Progenitor cell of endocrine pancreas (in vitro differentiated cells): ENCODE results near the gene CPB2. TPM values are rescaled to one million over a fixed set of nuclear protein-coding genes. Genes with fewer than 3 reads are reported as not detected.

Experiments used
- DNase-seq: peaks from one replicate; pipeline ENCODE4 v3.0.0; 2021; ENCODE audit warnings: low spot score; ENCODE audit not compliant: unreplicated experiment
- H3K27ac Mint-ChIP-seq: 2 replicates; pipeline ENCODE4 v1.8.0; 2021; ENCODE audit warnings: mild to moderate bottlenecking, moderate library complexity, mixed read lengths
- H3K27me3 Mint-ChIP-seq: 2 replicates; pipeline ENCODE4 v1.8.0; 2021; ENCODE audit warnings: mixed read lengths
- H3K36me3 Mint-ChIP-seq: 2 replicates; pipeline ENCODE4 v1.8.0; 2022; ENCODE audit warnings: mixed read lengths; ENCODE audit not compliant: insufficient read depth
- H3K4me1 Mint-ChIP-seq: 2 replicates; pipeline ENCODE4 v1.8.0; 2021; ENCODE audit warnings: low read depth, mixed read lengths
- H3K4me3 Mint-ChIP-seq: 2 replicates; pipeline ENCODE4 v1.8.0; 2021; ENCODE audit warnings: low read depth, mild to moderate bottlenecking, moderate library complexity, mixed read lengths
- H3K9me3 Mint-ChIP-seq: 2 replicates; pipeline ENCODE4 v1.8.0; 2021; ENCODE audit warnings: low read depth, mixed read lengths
- CTCF ChIP-seq: fragments of 200-600 bp; sonication (generic); IDR thresholded peaks from one replicate; pipeline ENCODE4 v1.5.0; 2021; ENCODE audit warnings: antibody characterized with exemption, mild to moderate bottlenecking; ENCODE audit not compliant: unreplicated experiment
- total RNA-seq: library from RNA; stranded (reverse); gene quantifications from 2 replicates; pipeline ENCODE4 v1.2.1, GENCODE V29; 2021

Gene CPB2
- total RNA-seq, 1 donor from 2014 or later: not detected

- Mint-ChIP-seq H3K4me1 (peaks cover 61% of the 10 kb centered on the region), H3K27ac (no peak overlapping the region), H3K9me3 (peaks cover 7% of the 10 kb centered on the region), H3K27me3 (no peaks in the 10 kb centered on the region), H3K36me3 (no peaks in the 10 kb centered on the region), H3K4me3 (no peak overlapping the region)
- no peak for DNase-seq
- TF ChIP-seq CTCF: no peak
Observed at GRCh38 chr13:46140044-46140443, 35.2 kb upstream of the CPB2 start.

DNA sequence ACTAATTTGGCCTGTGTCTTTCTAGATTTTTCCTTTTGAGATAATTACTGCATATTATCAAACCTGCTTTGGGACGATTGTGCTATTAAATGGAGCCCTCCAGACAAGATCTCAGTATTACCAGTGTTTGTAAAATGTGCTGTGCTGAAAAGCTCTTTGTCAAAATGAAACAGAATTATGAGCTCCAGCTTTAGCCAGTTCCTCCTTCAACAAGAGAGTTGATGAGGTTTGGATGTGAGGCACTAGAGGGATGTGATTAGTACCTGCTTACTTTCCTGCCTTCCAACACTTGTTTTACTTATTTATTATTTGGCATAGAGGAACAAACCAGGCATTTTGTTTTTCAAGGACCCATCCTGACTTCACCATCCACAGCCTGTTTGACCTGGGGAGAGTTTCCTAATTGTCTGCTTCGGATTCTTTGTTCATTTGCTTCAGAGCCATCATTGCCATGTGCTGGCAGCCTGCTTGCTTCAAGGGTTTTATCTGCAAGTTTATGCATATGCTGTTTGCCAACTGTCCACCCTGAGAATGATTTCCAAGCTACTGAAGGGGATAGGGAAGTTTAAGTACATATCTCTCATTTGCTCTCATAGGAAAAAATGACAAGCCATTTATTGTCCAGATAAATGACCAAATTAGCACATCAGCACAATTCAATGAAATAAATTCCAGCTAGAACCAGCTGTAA lies 32.9 kb upstream of the CPB2 start:
- DNase-seq: no peak
- no peak for TF ChIP-seq CTCF
- Mint-ChIP-seq H3K4me3 (no peak overlapping the region), H3K4me1 (peaks cover 53% of the 10 kb centered on the region), H3K9me3 (no peaks in the 10 kb centered on the region), H3K27ac (no peak overlapping the region), H3K27me3 (no peaks in the 10 kb centered on the region), H3K36me3 (no peaks in the 10 kb centered on the region)

DNA sequence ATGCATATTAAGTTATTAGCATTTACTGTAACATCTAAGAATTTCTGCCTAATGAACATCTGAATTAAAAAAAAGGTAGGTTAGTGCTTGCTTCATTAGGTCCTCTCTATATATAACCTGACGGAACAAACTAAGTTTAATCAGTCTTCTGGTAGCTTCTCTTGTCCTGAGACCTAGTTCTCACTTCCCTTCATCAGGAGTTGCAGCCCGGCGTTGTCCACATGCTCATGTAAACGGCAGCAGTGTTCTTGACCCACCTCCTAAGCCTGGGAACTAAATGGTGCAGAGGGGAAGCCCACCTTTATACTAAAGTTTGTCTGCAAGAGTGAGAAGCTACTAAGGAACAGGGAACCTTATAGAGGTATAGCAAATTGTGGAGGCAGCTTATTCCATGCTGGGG lies 31.9 kb upstream of the CPB2 start:
- Mint-ChIP-seq H3K4me3 (no peak overlapping the region), H3K4me1 (peaks cover 43% of the 10 kb centered on the region), H3K36me3 (no peaks in the 10 kb centered on the region), H3K27ac (no peak overlapping the region), H3K27me3 (no peaks in the 10 kb centered on the region), H3K9me3 (no peaks in the 10 kb centered on the region)
- DNase-seq: no peak
- TF ChIP-seq CTCF: no peak

DNA sequence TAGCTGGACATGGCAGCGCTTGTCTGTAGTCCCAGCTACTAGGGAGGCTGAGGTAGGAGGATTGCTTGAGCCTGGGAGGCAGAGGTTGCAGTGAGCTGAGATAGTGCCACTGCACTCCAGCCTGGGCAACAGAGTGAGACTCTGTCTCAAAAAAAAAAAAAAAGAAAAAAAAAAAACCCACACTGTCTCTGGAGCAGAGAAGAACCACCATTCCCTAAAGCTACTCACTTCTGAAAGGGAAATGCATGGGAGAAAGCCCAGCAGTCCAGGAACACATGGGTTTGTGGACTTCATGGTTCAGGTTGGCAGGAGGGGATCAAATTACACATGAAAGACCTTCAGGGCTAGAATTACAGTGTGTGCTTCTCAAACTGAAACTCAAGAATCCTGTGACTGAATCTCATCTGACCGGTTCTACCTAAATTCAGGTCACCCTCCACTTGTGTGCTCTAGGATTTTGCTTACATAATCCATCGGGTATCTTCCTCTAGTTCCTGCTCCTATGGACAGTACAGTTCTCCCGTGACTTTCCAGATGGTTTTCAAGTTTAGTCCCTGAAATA lies 30.2 kb upstream of the CPB2 start:
- H3K27me3 Mint-ChIP-seq: no peaks in the 10 kb centered on the region
- peak overlapping the region; percentile 94 for H3K27ac Mint-ChIP-seq
- H3K9me3 Mint-ChIP-seq: no peaks in the 10 kb centered on the region
- no peak for TF ChIP-seq CTCF
- peak overlapping the region; percentile 4 for H3K4me3 Mint-ChIP-seq
- peaks cover 37% of the 10 kb centered on the region for H3K4me1 Mint-ChIP-seq
- DNase-seq: no peak
- no peaks in the 10 kb centered on the region for H3K36me3 Mint-ChIP-seq

- no peak for DNase-seq
- no peaks in the 10 kb centered on the region for H3K9me3 Mint-ChIP-seq
- H3K36me3 Mint-ChIP-seq: no peaks in the 10 kb centered on the region
- peak overlapping the region; percentile 46 for H3K27ac Mint-ChIP-seq
- H3K4me1 Mint-ChIP-seq: peaks cover 37% of the 10 kb centered on the region
- no peak for TF ChIP-seq CTCF
- no peaks in the 10 kb centered on the region for H3K27me3 Mint-ChIP-seq
- H3K4me3 Mint-ChIP-seq: no peak overlapping the region
Observed at GRCh38 chr13:46134494-46134893, 29.7 kb upstream of the CPB2 start.
